HG03175 (cell line): ENCODE data around the gene GDF2.

Experiments
- ATAC-seq: cut with Tn5 transposase; IDR thresholded peaks from one replicate; pipeline ENCODE4 v1.9.1; 2021; ENCODE audit warnings: mild to moderate bottlenecking, moderate library complexity; ENCODE audit not compliant: unreplicated experiment

Gene GDF2

DNA sequence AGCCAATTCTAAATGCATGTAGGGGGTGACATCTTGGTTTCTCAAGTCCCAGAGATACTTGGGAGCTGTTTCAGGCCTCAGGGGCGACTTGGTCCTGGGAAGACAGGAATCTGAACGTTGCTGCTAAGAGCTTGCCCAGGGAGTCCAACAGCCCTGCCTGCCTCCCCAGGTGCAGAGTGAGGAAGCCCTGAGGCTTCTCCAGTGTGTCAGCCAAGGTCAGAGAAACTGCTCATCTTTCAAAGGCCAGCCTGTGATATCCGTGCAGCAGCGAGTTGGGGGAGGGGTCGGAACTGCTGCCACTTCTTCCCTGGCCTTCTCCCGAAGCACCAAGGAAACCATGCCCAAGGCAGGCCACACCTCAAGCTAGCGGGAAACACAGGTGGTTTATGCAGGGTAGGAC, 9.7 kb downstream of the GDF2 start:
- no peak for ATAC-seq

DNA sequence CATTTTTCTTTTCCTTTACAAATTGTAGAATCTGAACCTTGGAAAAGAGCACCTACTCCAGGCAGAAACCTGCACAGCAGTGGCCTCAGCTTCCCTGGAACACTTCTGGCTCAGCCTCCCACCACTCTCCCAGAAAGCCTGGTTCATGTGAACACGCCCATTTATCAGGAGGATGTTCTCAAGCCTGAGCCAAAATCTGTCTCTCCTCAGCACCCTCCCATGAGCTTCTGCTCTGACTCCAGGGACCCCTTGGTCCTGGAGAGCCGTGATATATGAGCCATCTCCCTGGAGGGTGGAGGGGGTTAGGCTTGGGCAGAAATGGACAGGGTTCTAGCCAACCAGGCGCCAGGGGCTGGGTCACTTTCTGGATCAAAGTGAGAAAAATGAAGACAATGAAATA, 10.1 kb downstream of the GDF2 start:
- ATAC-seq, result no peak

DNA sequence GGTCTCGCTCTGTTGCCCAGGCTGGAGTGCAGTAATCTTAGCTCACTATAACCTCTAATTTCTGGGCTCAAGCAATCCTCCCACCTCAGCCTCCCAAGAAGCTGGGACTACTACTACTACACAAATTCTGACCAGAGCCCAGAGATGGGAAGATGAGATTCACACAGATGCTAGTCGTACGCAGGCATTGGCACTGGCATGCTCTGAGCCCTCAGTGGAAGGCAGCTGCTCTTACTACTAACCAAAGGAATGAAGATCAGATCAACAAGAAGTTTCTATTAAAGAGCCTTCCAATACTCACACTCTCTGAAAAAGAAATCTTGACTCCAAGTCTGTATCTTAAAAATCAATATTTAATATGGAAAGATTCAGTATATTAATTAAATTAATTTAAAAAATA, 10.7 kb downstream of the GDF2 start:
- no peak for ATAC-seq

DNA sequence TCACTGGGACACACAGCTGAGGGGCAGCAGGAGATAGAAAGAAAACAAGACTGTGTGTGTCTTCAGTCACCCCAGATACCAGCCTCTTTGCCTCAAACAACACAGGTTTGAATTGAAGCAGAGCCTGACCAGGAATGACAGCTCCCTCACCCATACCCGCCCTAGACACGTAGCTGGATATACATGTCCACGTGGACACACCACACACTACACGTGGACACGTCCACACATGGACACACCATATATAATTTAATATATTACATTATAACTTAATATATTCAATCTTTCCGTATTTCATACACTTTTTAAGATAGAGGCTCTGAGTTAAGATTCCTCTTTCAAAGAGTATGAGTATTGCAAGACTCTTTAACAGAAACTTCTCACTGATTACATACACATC, 11.3 kb downstream of the GDF2 start:
- ATAC-seq, result no peak

DNA sequence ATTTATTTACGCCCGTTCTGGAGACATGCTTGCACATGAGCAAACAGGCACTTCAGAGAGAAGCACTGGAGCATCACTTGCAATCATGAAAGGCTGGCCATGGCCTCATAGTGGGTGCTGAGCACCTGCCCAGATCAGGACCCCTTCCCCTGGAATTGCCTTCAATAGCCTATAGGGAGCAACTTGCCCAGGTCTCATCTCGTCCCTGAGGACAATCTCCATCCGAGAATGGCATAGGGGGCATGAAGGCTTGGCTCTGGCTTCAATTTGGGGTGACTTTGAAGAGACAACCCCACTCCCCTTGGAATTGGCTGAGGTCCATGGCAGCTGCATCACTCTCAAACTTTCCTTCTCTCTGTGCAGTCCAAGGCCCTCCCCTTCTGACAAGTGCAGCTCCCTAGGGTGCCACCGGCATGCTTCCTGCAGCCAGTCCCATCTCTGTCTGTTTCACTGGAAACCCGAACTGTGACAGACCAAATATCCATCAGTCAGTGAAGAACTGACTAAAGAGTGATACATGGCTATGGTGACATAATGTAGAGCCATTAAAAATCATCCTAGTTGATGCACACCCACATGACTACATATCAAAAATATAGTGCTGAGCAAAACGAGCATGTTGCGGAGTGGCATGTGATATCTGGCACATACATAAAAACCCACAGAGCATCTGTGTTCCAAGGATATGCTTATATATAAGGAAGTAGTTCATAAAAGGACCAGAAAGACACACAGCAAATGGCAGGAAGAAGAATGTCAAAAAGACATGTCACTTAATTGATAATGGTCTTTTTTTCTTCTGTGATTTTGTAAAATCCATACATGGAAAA, 12.4 kb downstream of the GDF2 start:
- ATAC-seq, result no peak

DNA sequence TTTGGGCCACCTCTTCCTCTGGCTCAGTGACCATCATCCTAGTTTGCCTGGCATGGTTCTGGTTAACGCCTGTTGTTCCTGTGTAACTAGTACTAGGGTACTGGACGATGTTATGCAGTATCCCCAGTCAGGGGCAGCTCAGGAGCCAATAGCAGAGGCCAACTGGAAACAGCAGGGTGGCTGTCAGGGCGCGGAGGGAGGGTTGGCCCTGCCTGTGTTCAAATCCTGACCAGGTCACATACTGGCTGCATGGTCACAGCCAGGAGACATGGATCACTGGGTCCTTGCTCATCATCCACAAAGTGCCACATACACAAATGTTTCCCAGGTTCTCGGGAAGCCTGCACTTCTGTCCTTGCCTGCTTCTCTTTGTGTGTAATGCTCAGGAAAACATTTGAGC, 13.7 kb downstream of the GDF2 start:
- ATAC-seq, result no peak

DNA sequence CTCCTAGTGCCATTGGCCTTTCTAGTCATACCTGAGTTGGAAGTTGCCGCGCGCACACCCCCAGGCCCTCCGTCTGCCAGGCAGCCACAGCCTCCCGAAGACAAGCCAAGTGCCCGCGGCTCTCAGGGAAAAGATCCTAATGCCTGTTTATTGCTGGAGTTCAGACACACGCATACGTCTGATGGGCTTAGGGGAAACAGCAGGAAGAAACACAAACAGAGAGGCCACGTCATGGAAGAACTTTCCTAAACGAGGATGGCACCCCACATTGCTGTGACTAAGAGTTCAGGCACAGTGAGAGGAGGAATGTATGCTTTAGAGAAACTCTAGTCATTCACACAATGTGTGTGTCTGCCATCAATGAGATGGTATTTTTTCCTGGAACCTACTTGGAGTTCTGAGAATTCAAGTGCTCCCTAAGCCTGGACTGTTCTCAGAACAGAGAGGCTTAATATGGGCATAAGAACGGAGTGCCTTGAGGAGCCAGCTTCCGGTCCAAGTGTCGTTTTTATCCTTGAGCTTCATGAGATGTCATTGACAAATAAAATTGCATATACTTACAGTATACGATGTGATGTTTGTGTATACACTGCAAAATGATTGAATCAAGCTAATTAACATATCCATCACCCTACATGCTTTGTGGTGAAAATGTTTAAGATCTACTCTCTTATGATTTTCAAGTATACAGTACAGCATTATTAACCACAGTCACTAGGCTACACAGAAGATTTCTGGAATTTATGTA, 14.3 kb downstream of the GDF2 start:
- ATAC-seq, result no peak

DNA sequence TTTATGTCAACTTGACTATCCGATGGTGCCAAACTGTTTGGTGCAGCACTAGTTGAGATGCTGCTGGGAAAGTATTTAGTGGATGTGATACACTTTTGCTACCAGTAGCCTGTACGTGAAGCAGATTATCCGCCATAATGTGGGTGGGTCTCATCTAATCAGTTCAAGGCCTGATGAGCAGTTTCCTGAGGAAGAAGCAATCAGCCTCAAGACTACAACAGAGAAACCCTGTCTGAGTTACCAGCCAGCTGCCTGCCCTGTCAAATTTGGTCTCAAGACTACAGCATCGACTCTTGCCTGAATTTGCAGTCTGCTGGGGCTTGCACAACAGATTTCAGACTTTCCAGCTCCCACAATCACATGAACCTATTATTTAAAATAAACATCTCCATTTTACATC, 15.1 kb downstream of the GDF2 start:
- ATAC-seq, result no peak

DNA sequence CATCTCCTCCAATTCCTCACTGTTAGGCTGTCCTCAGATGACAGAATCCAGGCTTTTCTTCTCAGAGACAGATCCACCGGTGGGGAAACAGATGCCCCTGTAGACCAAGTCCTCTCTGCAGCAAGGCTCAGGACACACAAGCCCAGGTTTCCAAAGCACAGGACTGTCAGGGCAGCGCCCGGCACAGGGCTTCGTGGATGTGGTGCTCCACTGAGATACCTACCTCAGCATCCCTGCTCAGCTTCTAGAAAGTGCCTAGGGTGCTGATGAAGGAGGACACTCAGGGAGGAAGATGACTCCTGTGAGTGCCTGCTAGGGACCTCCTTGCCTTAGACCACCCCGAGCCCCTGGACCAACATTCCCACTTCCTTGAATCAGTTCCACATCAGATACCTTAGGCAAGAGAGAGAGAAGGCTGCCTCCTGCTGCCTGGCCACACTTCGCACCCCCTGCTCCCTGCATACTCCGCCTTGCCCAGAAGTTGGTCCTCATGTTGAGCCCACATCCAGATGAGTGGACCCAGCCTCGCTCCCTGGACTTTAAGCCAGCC, 17.0 kb downstream of the GDF2 start:
- no peak for ATAC-seq

DNA sequence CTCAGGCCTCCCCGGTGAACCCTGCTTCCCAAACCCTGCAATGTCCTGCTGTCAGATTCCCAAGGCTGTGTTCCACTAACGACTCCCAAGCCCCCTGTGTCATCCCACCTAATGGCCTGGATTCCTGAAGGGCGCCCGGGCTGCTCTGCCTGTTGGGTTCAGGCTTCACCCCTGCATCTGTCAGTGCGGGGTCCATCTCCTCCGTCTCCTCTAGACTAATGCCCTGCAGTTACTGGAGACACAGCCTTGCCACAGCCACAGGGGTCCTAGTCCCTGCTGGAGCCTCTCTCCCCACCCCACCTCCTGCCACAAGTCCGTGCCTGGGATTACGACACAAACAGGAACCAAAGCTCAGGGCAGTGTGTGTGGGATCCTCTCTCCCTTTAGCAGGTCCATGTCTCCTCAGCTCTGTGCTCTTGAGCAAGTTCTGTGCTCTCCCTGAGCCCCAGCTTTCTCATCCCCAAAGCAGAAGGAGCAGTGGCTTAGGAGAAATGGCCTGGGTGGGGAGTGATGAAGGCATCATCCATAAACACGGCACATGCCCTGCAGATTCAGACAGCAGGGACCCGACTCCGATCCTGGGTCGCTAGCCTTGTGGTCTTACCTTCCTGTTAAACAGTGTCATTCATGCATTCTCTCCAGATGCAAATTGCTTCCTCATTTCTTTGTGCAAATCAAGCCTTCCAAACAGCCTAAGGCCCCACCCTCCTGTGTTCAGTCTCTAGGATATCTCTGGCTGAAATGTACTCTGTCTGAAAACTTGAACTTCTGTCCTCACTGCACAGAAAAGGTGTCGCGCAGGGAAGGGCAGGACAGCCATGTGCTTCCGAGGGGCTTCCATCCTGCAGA, 17.7 kb downstream of the GDF2 start:
- peak; percentile 9 for ATAC-seq

DNA sequence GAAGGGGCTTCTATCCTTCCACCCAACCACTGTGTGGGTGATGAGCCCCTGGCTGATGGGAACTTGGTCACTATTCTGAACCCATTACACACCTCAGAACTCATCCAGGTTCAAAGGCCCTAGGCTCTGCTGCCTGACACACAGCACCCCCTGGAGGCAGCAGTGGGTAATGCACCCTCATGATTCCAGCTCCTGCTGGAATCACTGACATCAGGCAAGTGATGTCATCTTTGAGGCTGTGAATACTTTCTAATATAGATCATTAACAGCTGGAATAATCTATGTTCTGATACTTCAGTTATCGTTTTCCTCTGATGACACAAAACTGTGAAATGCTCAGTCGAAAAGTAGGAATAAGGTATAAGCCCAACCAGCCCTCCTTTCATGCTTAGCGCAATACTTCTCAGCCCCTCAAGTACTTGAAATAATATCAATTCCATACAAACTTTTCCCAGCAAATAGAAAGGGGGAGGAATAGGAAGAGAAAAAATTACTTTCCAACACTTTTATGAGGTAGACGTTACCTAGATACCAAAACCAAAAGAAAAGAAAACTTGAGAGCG, 18.4 kb downstream of the GDF2 start:
- ATAC-seq, result peak; percentile 60

DNA sequence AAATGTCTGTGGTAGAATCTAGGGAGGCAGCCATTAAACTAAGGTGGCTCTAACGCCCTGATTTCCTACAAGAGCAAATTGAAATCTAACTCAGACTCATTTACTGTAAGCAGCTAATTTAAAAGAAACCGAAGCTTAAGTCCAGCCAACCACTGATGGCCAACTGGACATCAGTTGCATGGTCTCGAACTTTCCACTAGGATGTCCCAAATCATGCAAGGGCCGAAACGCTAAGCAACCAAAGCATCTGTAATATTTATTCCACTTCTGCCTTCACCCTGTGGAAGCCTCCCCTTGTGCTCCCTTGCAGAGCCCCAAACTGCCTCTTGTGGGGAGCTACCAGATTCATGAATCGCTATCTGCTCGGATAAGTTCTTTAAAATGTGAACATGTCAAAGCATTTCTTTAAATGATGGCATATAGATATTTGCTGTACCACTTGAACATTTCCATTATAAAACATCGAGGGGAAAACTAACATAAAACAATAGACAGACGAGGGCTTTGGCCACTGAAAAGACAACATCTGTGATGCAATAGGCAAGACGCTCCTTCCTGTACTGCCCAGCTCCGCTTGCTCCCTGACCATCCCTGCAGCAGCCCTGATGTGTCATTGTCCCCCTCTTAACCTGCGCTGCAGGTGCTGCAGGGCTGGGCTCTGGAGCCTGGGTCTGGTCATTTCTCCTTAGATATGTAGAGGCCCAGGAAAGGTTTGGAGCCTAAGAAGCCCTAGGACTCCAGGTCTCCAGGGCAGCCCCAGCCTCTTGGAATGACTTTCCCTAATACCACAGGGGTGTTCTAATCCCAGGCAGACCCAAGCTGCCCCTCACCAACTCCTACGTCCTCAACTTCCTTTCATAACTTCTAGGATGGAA, 23.0 kb downstream of the GDF2 start:
- no peak for ATAC-seq

DNA sequence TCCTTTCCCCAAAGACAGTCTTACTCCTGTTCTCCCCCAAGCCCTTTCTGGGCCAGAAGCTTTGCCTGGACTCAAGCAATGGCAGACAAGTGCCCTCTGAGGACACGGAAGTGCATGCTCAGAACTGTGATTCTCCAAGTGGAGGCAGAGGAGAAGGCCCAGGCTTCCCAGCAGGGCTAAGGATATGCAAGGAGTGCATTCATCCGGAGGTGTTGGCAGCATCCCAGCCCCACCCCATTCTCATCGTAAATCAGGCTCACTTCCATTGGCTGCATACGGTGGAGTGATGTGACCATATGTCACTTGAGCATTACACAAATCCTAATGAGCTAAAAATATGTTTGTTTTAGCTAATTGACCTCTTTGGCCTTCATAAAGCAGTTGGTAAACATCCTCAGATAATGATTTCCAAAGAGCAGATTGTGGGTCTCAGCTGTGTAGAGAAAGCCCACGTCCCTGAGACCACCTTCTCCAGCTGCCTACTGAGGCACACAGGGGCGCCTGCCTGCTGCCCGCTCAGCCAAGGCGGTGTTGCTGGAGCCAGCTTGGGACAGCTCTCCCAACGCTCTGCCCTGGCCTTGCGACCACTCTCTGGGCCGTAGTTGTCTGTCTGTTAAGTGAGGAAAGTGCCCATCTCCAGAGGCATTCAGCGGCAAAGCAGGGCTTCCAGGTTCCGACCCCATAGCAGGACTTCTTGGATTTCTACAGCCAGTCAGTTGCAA, 24.5 kb downstream of the GDF2 start:
- no peak for ATAC-seq

DNA sequence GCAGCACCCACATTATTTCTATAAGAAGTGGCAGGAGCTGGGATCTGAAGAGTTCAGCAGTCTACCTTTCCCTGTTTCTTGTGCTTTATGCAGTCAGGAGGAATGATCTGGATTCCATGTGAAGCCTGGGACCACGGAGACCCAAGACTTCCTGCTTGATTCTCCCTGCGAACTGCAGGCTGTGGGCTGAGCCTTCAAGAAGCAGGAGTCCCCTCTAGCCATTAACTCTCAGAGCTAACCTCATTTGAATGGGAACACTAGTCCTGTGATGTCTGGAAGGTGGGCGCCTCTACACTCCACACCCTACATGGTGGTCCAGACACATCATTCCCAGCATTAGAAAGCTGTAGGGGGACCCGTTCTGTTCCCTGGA, 25.0 kb downstream of the GDF2 start:
- no peak for ATAC-seq

DNA sequence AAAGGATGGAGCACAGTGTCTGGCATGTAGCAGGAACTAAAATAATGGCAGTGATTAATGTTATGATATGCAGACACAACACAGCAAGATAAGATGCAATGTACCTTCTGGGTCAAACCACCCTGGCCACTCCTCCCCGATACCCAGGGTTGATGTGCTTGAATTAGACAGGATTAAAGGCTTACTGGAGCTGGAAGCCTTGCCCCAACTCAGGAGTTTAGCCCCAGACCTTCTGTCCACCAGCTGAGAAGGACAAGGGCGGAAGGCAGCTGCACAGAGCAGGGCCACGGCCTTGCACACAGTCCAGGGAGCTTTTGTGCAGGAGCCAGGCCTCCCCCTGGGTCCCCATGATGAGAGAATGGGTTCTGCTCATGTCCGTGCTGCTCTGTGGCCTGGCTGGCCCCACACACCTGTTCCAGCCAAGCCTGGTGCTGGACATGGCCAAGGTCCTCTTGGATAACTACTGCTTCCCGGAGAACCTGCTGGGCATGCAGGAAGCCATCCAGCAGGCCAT, 25.9 kb downstream of the GDF2 start, which contains the start of gene RBP3:
TSS of gene RBP3 (plus strand) at position 226 of the 514 bp plus-strand sequence. CDS start at position 348, 122 bp downstream.
- ATAC-seq, result no peak

DNA sequence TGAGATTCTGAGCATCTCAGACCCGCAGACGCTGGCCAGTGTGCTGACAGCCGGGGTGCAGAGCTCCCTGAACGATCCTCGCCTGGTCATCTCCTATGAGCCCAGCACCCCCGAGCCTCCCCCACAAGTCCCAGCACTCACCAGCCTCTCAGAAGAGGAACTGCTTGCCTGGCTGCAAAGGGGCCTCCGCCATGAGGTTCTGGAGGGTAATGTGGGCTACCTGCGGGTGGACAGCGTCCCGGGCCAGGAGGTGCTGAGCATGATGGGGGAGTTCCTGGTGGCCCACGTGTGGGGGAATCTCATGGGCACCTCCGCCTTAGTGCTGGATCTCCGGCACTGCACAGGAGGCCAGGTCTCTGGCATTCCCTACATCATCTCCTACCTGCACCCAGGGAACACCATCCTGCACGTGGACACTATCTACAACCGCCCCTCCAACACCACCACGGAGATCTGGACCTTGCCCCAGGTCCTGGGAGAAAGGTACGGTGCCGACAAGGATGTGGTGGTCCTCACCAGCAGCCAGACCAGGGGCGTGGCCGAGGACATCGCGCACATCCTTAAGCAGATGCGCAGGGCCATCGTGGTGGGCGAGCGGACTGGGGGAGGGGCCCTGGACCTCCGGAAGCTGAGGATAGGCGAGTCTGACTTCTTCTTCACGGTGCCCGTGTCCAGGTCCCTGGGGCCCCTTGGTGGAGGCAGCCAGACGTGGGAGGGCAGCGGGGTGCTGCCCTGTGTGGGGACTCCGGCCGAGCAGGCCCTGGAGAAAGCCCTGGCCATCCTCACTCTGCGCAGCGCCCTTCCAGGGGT, 26.6 kb downstream of the GDF2 start:
- no peak for ATAC-seq

DNA sequence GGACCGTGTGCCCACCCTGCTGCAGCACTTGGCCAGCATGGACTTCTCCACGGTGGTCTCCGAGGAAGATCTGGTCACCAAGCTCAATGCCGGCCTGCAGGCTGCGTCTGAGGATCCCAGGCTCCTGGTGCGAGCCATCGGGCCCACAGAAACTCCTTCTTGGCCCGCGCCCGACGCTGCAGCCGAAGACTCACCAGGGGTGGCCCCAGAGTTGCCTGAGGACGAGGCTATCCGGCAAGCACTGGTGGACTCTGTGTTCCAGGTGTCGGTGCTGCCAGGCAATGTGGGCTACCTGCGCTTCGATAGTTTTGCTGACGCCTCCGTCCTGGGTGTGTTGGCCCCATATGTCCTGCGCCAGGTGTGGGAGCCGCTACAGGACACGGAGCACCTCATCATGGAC, 27.3 kb downstream of the GDF2 start:
- ATAC-seq, result no peak

DNA sequence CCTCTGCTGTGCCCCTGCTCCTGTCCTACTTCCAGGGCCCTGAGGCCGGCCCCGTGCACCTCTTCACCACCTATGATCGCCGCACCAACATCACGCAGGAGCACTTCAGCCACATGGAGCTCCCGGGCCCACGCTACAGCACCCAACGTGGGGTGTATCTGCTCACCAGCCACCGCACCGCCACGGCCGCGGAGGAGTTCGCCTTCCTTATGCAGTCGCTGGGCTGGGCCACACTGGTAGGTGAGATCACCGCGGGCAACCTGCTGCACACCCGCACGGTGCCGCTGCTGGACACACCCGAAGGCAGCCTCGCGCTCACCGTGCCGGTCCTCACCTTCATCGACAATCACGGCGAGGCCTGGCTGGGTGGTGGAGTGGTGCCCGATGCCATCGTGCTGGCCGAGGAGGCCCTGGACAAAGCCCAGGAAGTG, 27.7 kb downstream of the GDF2 start:
- ATAC-seq, result no peak
